PC-3 (cell line): Measurements from ENCODE around the gene TMED9. TPM values are rescaled to one million over a fixed set of nuclear protein-coding genes. Genes with fewer than 3 reads are reported as not detected.
"Not testable (repeated sequence)": the region's sequence is repeated elsewhere in the genome, so short reads cannot be mapped to it uniquely, and the experiment has no call there.

Experiments
- ATAC-seq: fragments of 200-7000 bp; cut with Tn5 transposase; 2 replicates; pipeline ENCODE4 v1.9.1; 2020; ENCODE audit warnings: mild to moderate bottlenecking, moderate library complexity
- BruUV-seq: library from RNA; stranded (reverse); fragments of 400-500 nt; replicated peaks from 2 replicates; lab custom pipeline; 2021; lab: Mats Ljungman, UMichigan
- CTCF ChIA-PET: fragments of 300-600 bp; sonication (Branson Sonifier 250); formaldehyde crosslinking; loops from one replicate; lab custom pipeline; 2022; ENCODE audit warnings: antibody characterized with exemption; lab: Charles Lee
- POLR2A ChIA-PET: fragments of 300-600 bp; sonication (Branson Sonifier 250); formaldehyde crosslinking; loops from one replicate; lab custom pipeline; 2022; ENCODE audit warnings: antibody characterized with exemption; ENCODE audit not compliant: unreplicated experiment; lab: Charles Lee
- DNase-seq: peaks from one replicate; pipeline ENCODE4 v3.0.0-alpha.2; 2015
- H2AFZ ChIP-seq: fragments of 300-600 bp; sonication (generic); 2 replicates; pipeline ENCODE4 v1.6.0; 2016; ENCODE audit warnings: antibody characterized with exemption, low read length
- H3F3A ChIP-seq: fragments of 300-600 bp; sonication (generic); one replicate; pipeline ENCODE4 v1.6.0; 2017; ENCODE audit warnings: antibody characterized with exemption, low read length, control low read depth, mild to moderate bottlenecking; ENCODE audit not compliant: unreplicated experiment
- H3K27ac ChIP-seq: fragments of 300-600 bp; sonication (generic); 2 replicates; pipeline ENCODE4 v1.5.1; 2016; ENCODE audit warnings: mild to moderate bottlenecking, low read length
- H3K27me3 ChIP-seq: fragments of 300-600 bp; sonication (generic); 2 replicates; pipeline ENCODE4 v1.6.1; 2016; ENCODE audit warnings: low read length, mixed read lengths
- H3K36me3 ChIP-seq: fragments of 300-600 bp; sonication (generic); 2 replicates; pipeline ENCODE4 v1.6.1; 2016; ENCODE audit warnings: low read depth, mixed run types, low read length, mixed read lengths
- H3K4me1 ChIP-seq: fragments of 300-600 bp; sonication (generic); 2 replicates; pipeline ENCODE4 v1.5.1; 2016; ENCODE audit warnings: low read length; ENCODE audit not compliant: insufficient read depth
- H3K4me2 ChIP-seq: fragments of 300-600 bp; sonication (generic); 2 replicates; pipeline ENCODE4 v1.6.0; 2016; ENCODE audit warnings: low read length
- H3K4me3 ChIP-seq: fragments of 300-600 bp; sonication (generic); 2 replicates; pipeline ENCODE4 v1.5.1; 2016; ENCODE audit warnings: mild to moderate bottlenecking, low read length, mixed read lengths
- H3K79me2 ChIP-seq: fragments of 300-600 bp; sonication (generic); 2 replicates; pipeline ENCODE4 v1.6.1; 2017; ENCODE audit warnings: low read length, mixed read lengths
- H3K9ac ChIP-seq: fragments of 300-600 bp; sonication (generic); 2 replicates; pipeline ENCODE4 v1.6.0; 2016; ENCODE audit warnings: mild to moderate bottlenecking, low read length
- H3K9me2 ChIP-seq: fragments of 300-600 bp; sonication (generic); replicated peaks from 2 replicates; pipeline ENCODE4 v1.6.1; 2016; ENCODE audit warnings: mixed run types, low read length, mixed read lengths
- H3K9me3 ChIP-seq: fragments of 300-600 bp; sonication (generic); 2 replicates; pipeline ENCODE4 v1.6.1; 2016; ENCODE audit warnings: low read length, mixed read lengths
- H4K20me1 ChIP-seq: fragments of 300-600 bp; sonication (generic); 2 replicates; pipeline ENCODE4 v1.6.1; 2016; ENCODE audit warnings: low read length, mixed read lengths
- EZH2 ChIP-seq: fragments of 300-600 bp; sonication (generic); IDR thresholded peaks from one replicate; pipeline ENCODE4 v1.6.1; 2017; ENCODE audit warnings: antibody characterized with exemption, mild to moderate bottlenecking, low read length; ENCODE audit not compliant: unreplicated experiment
- EZH2phosphoT487 ChIP-seq: fragments of 300-600 bp; sonication (generic); IDR thresholded peaks from 2 replicates; pipeline ENCODE4 v1.6.1; 2018; ENCODE audit warnings: mild to moderate bottlenecking, antibody characterized with exemption, low read length, borderline replicate concordance
- intact Hi-C: fragments of 100-400 bp; cut with micrococcal nuclease; formaldehyde crosslinking; loops from 2 replicates; pipeline ENCODE4 v1.9.0; 2023
- total RNA-seq: library from RNA; depleted of rRNA; stranded (reverse); fragments of >200 nt; gene quantifications from 2 replicates; pipeline ENCODE4 v1.2.3, GENCODE V29; 2014
- TF ChIP-seq, protein P1 (sequence below): fragments of 300-600 bp; sonication (generic); conservative IDR thresholded peaks from 2 replicates; pipeline ENCODE4 v1.5.1; 2017; ENCODE audit warnings: antibody characterized with exemption, low read depth, mild to moderate bottlenecking, low read length

TMED9 gene
- total RNA-seq, 1 experiment from 2014 or later = 217 TPM

GRCh38 chr5:177557041-177557647 is 34.9 kb upstream of the TMED9 start:
- H3K27me3 ChIP-seq = no peaks in the 10 kb centered on the region
- no peak overlapping the region for H3K4me2 ChIP-seq
- ATAC-seq = no peak
- TF ChIP-seq, protein P1, sequence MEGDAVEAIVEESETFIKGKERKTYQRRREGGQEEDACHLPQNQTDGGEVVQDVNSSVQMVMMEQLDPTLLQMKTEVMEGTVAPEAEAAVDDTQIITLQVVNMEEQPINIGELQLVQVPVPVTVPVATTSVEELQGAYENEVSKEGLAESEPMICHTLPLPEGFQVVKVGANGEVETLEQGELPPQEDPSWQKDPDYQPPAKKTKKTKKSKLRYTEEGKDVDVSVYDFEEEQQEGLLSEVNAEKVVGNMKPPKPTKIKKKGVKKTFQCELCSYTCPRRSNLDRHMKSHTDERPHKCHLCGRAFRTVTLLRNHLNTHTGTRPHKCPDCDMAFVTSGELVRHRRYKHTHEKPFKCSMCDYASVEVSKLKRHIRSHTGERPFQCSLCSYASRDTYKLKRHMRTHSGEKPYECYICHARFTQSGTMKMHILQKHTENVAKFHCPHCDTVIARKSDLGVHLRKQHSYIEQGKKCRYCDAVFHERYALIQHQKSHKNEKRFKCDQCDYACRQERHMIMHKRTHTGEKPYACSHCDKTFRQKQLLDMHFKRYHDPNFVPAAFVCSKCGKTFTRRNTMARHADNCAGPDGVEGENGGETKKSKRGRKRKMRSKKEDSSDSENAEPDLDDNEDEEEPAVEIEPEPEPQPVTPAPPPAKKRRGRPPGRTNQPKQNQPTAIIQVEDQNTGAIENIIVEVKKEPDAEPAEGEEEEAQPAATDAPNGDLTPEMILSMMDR = no peak
- no peak for TF ChIP-seq EZH2
- H3F3A ChIP-seq = no peaks in the 10 kb centered on the region
- BruUV-seq = no TSS peak
- H3K9me3 ChIP-seq = no peaks in the 10 kb centered on the region
- no peaks in the 10 kb centered on the region for H3K9me2 ChIP-seq
- H3K4me1 ChIP-seq = peaks cover 18% of the 10 kb centered on the region
- POLR2A ChIA-PET = no interaction called here
- peaks cover 24% of the 10 kb centered on the region for H3K79me2 ChIP-seq
- intact Hi-C loops = no loop called here
- no peak for DNase-seq
- peaks cover 9% of the 10 kb centered on the region; the same call in 1 of the 2 replicates for H4K20me1 ChIP-seq
- no peak overlapping the region for H3K27ac ChIP-seq
- no peaks in the 10 kb centered on the region; the same call in 1 of the 2 replicates for H3K36me3 ChIP-seq
- H3K4me3 ChIP-seq = no peak overlapping the region
- CTCF ChIA-PET = no interaction called here
- H3K9ac ChIP-seq = no peak overlapping the region
- H2AFZ ChIP-seq = no peak overlapping the region

DNA sequence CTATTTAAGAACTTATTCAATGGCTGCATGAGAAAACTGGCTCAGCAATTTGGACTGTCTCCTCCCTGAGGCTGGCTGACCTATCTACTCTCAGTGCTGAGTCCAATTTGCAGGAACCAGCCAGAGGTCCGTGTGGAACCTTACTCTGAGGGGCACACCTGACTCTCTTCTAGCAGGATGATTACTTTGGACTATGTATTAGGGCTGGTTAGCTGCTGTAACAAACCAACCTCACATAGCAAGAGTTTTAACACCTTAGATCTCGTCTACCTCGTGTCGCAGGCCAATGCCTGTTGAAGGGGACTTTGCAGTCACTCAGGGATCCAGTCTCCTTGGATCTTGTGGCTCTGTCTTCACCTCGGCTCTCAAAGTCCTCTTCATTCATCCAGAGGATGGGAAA is 34.2 kb upstream of the TMED9 start:
- ChIA-PET POLR2A (no interaction called here), CTCF (no interaction called here)
- no peak overlapping the region for H3K9ac ChIP-seq
- TF ChIP-seq, protein P1 = no peak
- TF ChIP-seq EZH2 (no peak), EZH2phosphoT487 (no peak)
- no peak overlapping the region for H3K27ac ChIP-seq
- no peaks in the 10 kb centered on the region for H3K36me3 ChIP-seq
- H3K9me3 ChIP-seq = no peaks in the 10 kb centered on the region
- no peaks in the 10 kb centered on the region for H3K9me2 ChIP-seq
- H3K79me2 ChIP-seq = peaks cover 18% of the 10 kb centered on the region
- H3K27me3 ChIP-seq = no peaks in the 10 kb centered on the region
- no peak overlapping the region for H2AFZ ChIP-seq
- no peak overlapping the region for H3K4me3 ChIP-seq
- intact Hi-C loops = no loop called here
- H3K4me1 ChIP-seq = peaks cover 12% of the 10 kb centered on the region
- no TSS peak for BruUV-seq
- H3F3A ChIP-seq = no peaks in the 10 kb centered on the region
- ATAC-seq (no peak), DNase-seq (no peak)
- no peak overlapping the region for H3K4me2 ChIP-seq
- H4K20me1 ChIP-seq = peaks cover 2% of the 10 kb centered on the region; the same call in 1 of the 2 replicates

GRCh38 chr5:177559446-177559941 is 32.5 kb upstream of the TMED9 start:
- BruUV-seq, ATAC-seq, H3K27me3 ChIP-seq, H3K79me2 ChIP-seq, H2AFZ ChIP-seq, H3K9ac ChIP-seq, H4K20me1 ChIP-seq, H3K4me3 ChIP-seq, H3K27ac ChIP-seq, DNase-seq, intact Hi-C loops, H3K36me3 ChIP-seq, H3K9me2 ChIP-seq, H3K9me3 ChIP-seq, H3K4me2 ChIP-seq, CTCF ChIA-PET, POLR2A ChIA-PET, H3F3A ChIP-seq, H3K4me1 ChIP-seq: not testable (repeated sequence)
